Neural cell (in vitro differentiated cells): ENCODE measurements around the gene COG2.

Source experiments
- CTCF ChIP-seq: fragments of 450-650 bp; IDR thresholded peaks from 2 replicates; pipeline ENCODE4 v1.5.1; 2014; ENCODE audit warnings: antibody characterized with exemption, mild to moderate bottlenecking, moderate library complexity; ENCODE audit not compliant: poor library complexity, severe bottlenecking
- EP300 ChIP-seq: fragments of 450-650 bp; conservative IDR thresholded peaks from 2 replicates; pipeline ENCODE4 v1.6.1; 2014; ENCODE audit warnings: antibody characterized with exemption, mild to moderate bottlenecking, moderate library complexity; ENCODE audit not compliant: poor library complexity, severe bottlenecking
- EZH2 ChIP-seq: fragments of 200-600, 300-800 bp; shearing (Covaris generic), sonication (generic); IDR thresholded peaks from 2 replicates; pipeline ENCODE4 v1.6.1; 2014; ENCODE audit warnings: antibody characterized with exemption, low read length, borderline replicate concordance, mild to moderate bottlenecking; ENCODE audit not compliant: insufficient read depth, poor library complexity, severe bottlenecking
- MXI1 ChIP-seq: fragments of 450-650 bp; conservative IDR thresholded peaks from 2 replicates; pipeline ENCODE4 v1.6.1; 2014; ENCODE audit warnings: antibody characterized with exemption, mild to moderate bottlenecking; ENCODE audit not compliant: poor library complexity, severe bottlenecking
- POLR2AphosphoS5 ChIP-seq: IDR thresholded peaks from 2 replicates; pipeline ENCODE4 v1.6.1; 2012
- RAD21 ChIP-seq: fragments of 450-650 bp; conservative IDR thresholded peaks from 2 replicates; pipeline ENCODE4 v1.6.1; 2014; ENCODE audit warnings: antibody characterized with exemption, mild to moderate bottlenecking, moderate library complexity
- REST ChIP-seq: IDR thresholded peaks from 2 replicates; pipeline ENCODE4 v1.6.1; 2012; ENCODE audit warnings: borderline replicate concordance

GRCh38 chr1:230696722-230697437 is 54.6 kb downstream of the COG2 start:
- TF ChIP-seq CTCF: no peak
- no peak for TF ChIP-seq RAD21
- no peak for TF ChIP-seq REST
- TF ChIP-seq EZH2: no peak
- TF ChIP-seq POLR2AphosphoS5: no peak
- TF ChIP-seq MXI1: no peak
- no peak for TF ChIP-seq EP300
